HepG2 (cell line): Measurements from ENCODE around the gene ZNF91. TPM values are rescaled to one million over a fixed set of nuclear protein-coding genes. Genes with fewer than 3 reads are reported as not detected.

ENCODE experiments used
- ATAC-seq: fragments of 200-7000 bp; cut with Tn5 transposase; 3 replicates; pipeline ENCODE4 v1.9.1; 2020; ENCODE audit warnings: mild to moderate bottlenecking, moderate library complexity
- BruUV-seq: library from RNA; stranded (reverse); fragments of 400-500 nt; replicated peaks from 2 replicates; lab custom pipeline; 2021; lab: Mats Ljungman, UMichigan
- CTCF ChIA-PET: fragments of 300-600 bp; formaldehyde crosslinking; extraction: SDS; loops from one replicate; lab custom pipeline; 2021; ENCODE audit warnings: low total read pairs, inconsistent platforms, low intra/inter-chr PET ratio; lab: Yijun Ruan, JAX
- POLR2A ChIA-PET: fragments of 350-600 bp; sonication (Branson Sonifier 250); formaldehyde crosslinking; loops from one replicate; lab custom pipeline; 2020; ENCODE audit warnings: antibody characterized with exemption, inconsistent platforms; lab: Yijun Ruan, JAX
- DNase-seq: peaks from one replicate; pipeline ENCODE4 v3.0.0-alpha.2; 2015; ENCODE audit warnings: low spot score
- FAIRE-seq: peaks from 3 replicates; lab custom pipeline; 2011; peaks lifted over from hg19 to GRCh38; lab: Jason Lieb, UNC
- H2AFZ ChIP-seq: one replicate; pipeline ENCODE4 v1.6.1; 2011; ENCODE audit warnings: low read length, inconsistent platforms
- H3K27ac ChIP-seq: fragments of 300-600 bp; 3 replicates; pipeline ENCODE4 v1.8.0; 2011; ENCODE audit warnings: mixed run types, mild to moderate bottlenecking, mixed read lengths, low read length, inconsistent platforms; ENCODE audit not compliant: insufficient read depth; ENCODE audit errors: extremely low read length
- H3K27me3 ChIP-seq, 2 experiments: fragments of 200-600 bp in 1 of 2; 2 replicates in 1 of 2; 3 replicates in 1 of 2; pipeline versions ENCODE4 v1.6.0 to v1.8.0; 2011; ENCODE audit warnings: low read length in 2 of 2, mild to moderate bottlenecking in 2 of 2, moderate library complexity in 2 of 2, inconsistent platforms in 1 of 2; ENCODE audit not compliant: insufficient read depth in 2 of 2, control insufficient read depth in 1 of 2
- H3K36me3 ChIP-seq, 2 experiments: fragments of 200-600 bp in 1 of 2; replicated peaks in 1 of 2; 2 replicates in 1 of 2; 3 replicates in 1 of 2; pipeline versions ENCODE4 v1.5.1 to v1.8.0; 2011; ENCODE audit warnings: low read length in 2 of 2, inconsistent platforms in 1 of 2; ENCODE audit not compliant: insufficient read depth in 2 of 2, control insufficient read depth in 1 of 2
- H3K4me1 ChIP-seq: 2 replicates; pipeline ENCODE4 v1.5.1; 2012; ENCODE audit warnings: low read length, inconsistent platforms; ENCODE audit not compliant: insufficient read depth
- H3K4me2 ChIP-seq: 2 replicates; pipeline ENCODE4 v1.6.0; 2011; ENCODE audit warnings: low read depth, low read length, inconsistent platforms
- H3K4me3 ChIP-seq, 3 experiments: fragments of 200-600 bp in 1 of 3; sonication (generic), shearing (Covaris generic) in 1 of 3; replicated peaks in 1 of 3; 2 replicates each; pipeline ENCODE4 v1.5.1; 2011 to 2016; ENCODE audit warnings: low read length in 3 of 3, inconsistent platforms in 2 of 3, low read depth in 2 of 3, mild to moderate bottlenecking in 2 of 3, control low read depth in 1 of 3, mixed read lengths in 1 of 3; ENCODE audit not compliant: insufficient read depth in 1 of 3
- H3K79me2 ChIP-seq: one replicate; pipeline ENCODE4 v1.6.1; 2011; ENCODE audit warnings: low read length, inconsistent platforms; ENCODE audit not compliant: insufficient read depth
- H3K9ac ChIP-seq: 2 replicates; pipeline ENCODE4 v1.6.0; 2011; ENCODE audit warnings: mild to moderate bottlenecking, low read depth, low read length, inconsistent platforms; ENCODE audit not compliant: insufficient read depth
- H3K9me3 ChIP-seq: 2 replicates; pipeline ENCODE4 v1.5.1; 2012; ENCODE audit warnings: mild to moderate bottlenecking, low read length
- H4K20me1 ChIP-seq: 2 replicates; pipeline ENCODE4 v1.6.0; 2011; ENCODE audit warnings: inconsistent platforms, mild to moderate bottlenecking, low read length, moderate library complexity; ENCODE audit not compliant: insufficient read depth
- CCAR2 ChIP-seq: fragments of 200-400 bp; formaldehyde crosslinking; optimal IDR thresholded peaks from 2 replicates; pipeline ENCODE3; 2018; ENCODE audit warnings: low read depth, mild to moderate bottlenecking, low read length, moderate library complexity
- ISL2 ChIP-seq: sonication (generic); formaldehyde crosslinking; IDR thresholded peaks from 2 replicates; pipeline ENCODE4 v1.5.0; 2020; ENCODE audit warnings: missing genetic modification reagents
- KDM5B ChIP-seq: sonication (generic); formaldehyde crosslinking; IDR thresholded peaks from 2 replicates; pipeline ENCODE4 v1.4.0; 2020; ENCODE audit warnings: missing genetic modification reagents, mild to moderate bottlenecking, borderline replicate concordance
- MAFK ChIP-seq, 2 experiments: IDR thresholded peaks in 1 of 2; conservative IDR thresholded peaks in 1 of 2; 2 replicates each; pipeline ENCODE4 v1.6.1; 2011; ENCODE audit warnings: improper control_type of control experiment in 2 of 2, low read length in 2 of 2
- MEIS1 ChIP-seq: sonication (generic); formaldehyde crosslinking; IDR thresholded peaks from 2 replicates; pipeline ENCODE4 v1.9.0; 2021; ENCODE audit warnings: mild to moderate bottlenecking, missing genetic modification reagents, moderate library complexity, borderline replicate concordance
- NKX3-1 ChIP-seq: sonication (generic); formaldehyde crosslinking; IDR thresholded peaks from 2 replicates; pipeline ENCODE4 v1.5.0; 2020; ENCODE audit warnings: missing genetic modification reagents
- SOX5 ChIP-seq: IDR thresholded peaks from 2 replicates; pipeline ENCODE4 v1.6.1; 2016; ENCODE audit warnings: borderline replicate concordance
- TBX2 ChIP-seq: sonication (generic); formaldehyde crosslinking; IDR thresholded peaks from 2 replicates; pipeline ENCODE4 v1.5.0; 2020; ENCODE audit warnings: missing genetic modification reagents, mild to moderate bottlenecking, borderline replicate concordance
- TFDP1 ChIP-seq: IDR thresholded peaks from 2 replicates; pipeline ENCODE4 v1.6.1; 2016; ENCODE audit warnings: missing compliant biosample characterization, missing genetic modification reagents, borderline replicate concordance
- TP53 ChIP-seq: sonication (generic); formaldehyde crosslinking; conservative IDR thresholded peaks from 2 replicates; pipeline ENCODE4 v1.4.0; 2020; ENCODE audit warnings: missing genetic modification reagents
- ZFP90 ChIP-seq: sonication (generic); formaldehyde crosslinking; IDR thresholded peaks from 2 replicates; pipeline ENCODE4 v1.8.0; 2022; ENCODE audit warnings: missing genetic modification reagents, mild to moderate bottlenecking, inconsistent platforms, borderline replicate concordance
- ZNF569 ChIP-seq: sonication (generic); formaldehyde crosslinking; IDR thresholded peaks from 2 replicates; pipeline ENCODE4 v1.5.0; 2020; ENCODE audit warnings: mild to moderate bottlenecking, missing genetic modification reagents, moderate library complexity, borderline replicate concordance
- WGBS: methylation state at CpG from one replicate; pipeline ENCODE4 v1.1.6; 2017; ENCODE audit warnings: low lambda C conversion rate; 5-methylcytosine and 5-hydroxymethylcytosine counted together
- in situ Hi-C: cut with HindIII; loops from 2 replicates; pipeline ENCODE4 v1.10.0; 2017; ENCODE audit warnings: low pct_unique_long_range_greater_than_20kb; ENCODE audit not compliant: extremely low pct_ligation_motif_present
- intact Hi-C: fragments of 100-400 bp; cut with micrococcal nuclease; formaldehyde crosslinking; loops from one replicate; pipeline ENCODE4 v1.10.0; 2022; ENCODE audit not compliant: unreplicated experiment
- polyA plus RNA-seq, 8 experiments: library from polyadenylated mRNA; depleted of rRNA in 3 of 8; stranded (reverse) in 7 of 8; unstranded in 1 of 8; fragments of >200 nt; fragmentation: Illumina TruSeq in 4 of 8; extraction: Trizol in 4 of 8; gene quantifications; 2 replicates each; pipeline versions ENCODE4 v1.2.1 to v1.2.3, GENCODE V29; 2011 to 2016; ENCODE audit warnings: low read depth in 4 of 8, missing spikeins in 1 of 8, mixed read lengths in 1 of 8; ENCODE audit not compliant: insufficient read depth in 1 of 8
- total RNA-seq, 5 experiments: library from RNA; depleted of rRNA; stranded (reverse); fragments of >200 nt; fragmentation: Illumina TruSeq; extraction: Trizol; gene quantifications; 2 replicates each; pipeline ENCODE4 v1.2.3, GENCODE V29; 2016; ENCODE audit warnings: low read depth in 1 of 5
- TF ChIP-seq, protein P1 (sequence below): sonication (generic); formaldehyde crosslinking; IDR thresholded peaks from 2 replicates; pipeline ENCODE4 v1.4.0; 2020; ENCODE audit warnings: missing genetic modification reagents
- TF ChIP-seq, protein P2 (sequence below): sonication (generic); formaldehyde crosslinking; IDR thresholded peaks from 2 replicates; pipeline ENCODE4 v1.5.1; 2020; ENCODE audit warnings: missing genetic modification reagents, mild to moderate bottlenecking, borderline replicate concordance
- TF ChIP-seq, protein P3 (sequence below): IDR thresholded peaks from 2 replicates; pipeline ENCODE4 v1.6.1; 2018; ENCODE audit warnings: missing genetic modification reagents, mild to moderate bottlenecking, missing compliant biosample characterization

Gene ZNF91
- total and polyA plus RNA-seq, 2 of the 13 experiments (the other 11 are each of a cell fraction or from before 2014, with no cell fraction given) = 19.4 to 21.5 TPM

- TF ChIP-seq TP53 (CRISPR knock-in tag) (no peak), KDM5B (CRISPR knock-in tag) (no peak), SOX5 (CRISPR knock-in tag) (no peak), MAFK (conservative IDR thresholded peaks at IDR 0.05 in 1 of 2, IDR thresholded peaks at IDR 0.05 in 1 of 2; ENCODE audit: low read length in 2 of 2) (peak; percentile 97 to 98), TFDP1 (CRISPR knock-in tag) (no peak)
These were observed 9.4 kb upstream of the ZNF91 start (continued) for GRCh38 chr19:23404676-23405075.

DNA sequence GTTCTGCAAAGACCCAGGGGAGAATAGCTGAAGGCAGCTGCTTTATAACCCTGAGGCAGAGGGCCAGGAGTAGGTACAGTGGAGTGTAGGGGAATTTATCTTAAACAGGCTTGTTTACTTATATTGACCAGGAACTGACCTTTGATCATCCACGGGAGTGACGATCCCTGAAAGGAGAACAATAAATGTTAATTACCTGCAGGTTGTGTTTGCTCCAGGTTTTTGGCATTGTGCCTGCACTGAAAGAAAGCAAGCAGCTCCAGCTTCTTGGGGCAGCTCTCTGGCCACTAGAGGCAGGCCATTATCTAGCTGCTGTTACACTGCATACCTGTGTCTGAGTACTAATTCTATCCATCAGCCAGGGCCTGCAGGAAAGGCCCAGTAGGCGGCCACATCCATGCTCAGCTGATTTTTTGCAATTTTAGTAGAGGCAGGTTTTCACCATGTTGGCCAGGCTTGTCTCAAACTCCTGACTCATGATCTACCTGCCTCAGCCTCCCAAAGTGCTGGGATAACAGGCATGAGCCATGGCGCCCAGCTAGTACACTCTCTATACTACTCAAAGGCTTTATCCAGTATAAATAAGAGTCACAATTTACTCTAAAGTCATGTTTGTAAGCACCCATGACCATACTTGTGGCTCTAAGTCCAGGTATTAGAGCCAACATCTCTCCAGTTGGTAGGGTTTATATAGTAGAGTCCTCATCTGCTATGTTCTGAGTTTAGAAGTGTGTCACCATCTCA, 8.5 kb upstream of the ZNF91 start:
- 0% methylated on average over 2 of the region's 4 CpGs for WGBS
- no TSS peak for BruUV-seq
- POLR2A ChIA-PET = interaction anchor here (0.9 to 1.3 kb wide), 6 partner anchors 8 to 283 kb away, joined by 3 to 26 read pairs (median 4); partner anchors contain the start of genes ZNF675 and ZNF91
- no peaks in the 10 kb centered on the region for H3K79me2 ChIP-seq
- peak overlapping the region; percentile 34 for H3K27ac ChIP-seq
- DNase-seq = peak; percentile 87
- intact Hi-C loops (loop anchor here (1.0 kb wide), 1 partner anchor 8 kb away; the partner anchor contains the start of gene ZNF91), in situ Hi-C loops (no loop called here)
- no peaks in the 10 kb centered on the region for H4K20me1 ChIP-seq
- H3K27me3 ChIP-seq = no peaks in the 10 kb centered on the region
- ATAC-seq = peak; percentile 90
- H2AFZ ChIP-seq = no peak overlapping the region
- no peaks in the 10 kb centered on the region for H3K36me3 ChIP-seq
- H3K4me3 ChIP-seq = peak overlapping the region in 2 of 3 experiments; percentile 15 to 52; a peak in 4 of 6 replicates
- peaks cover 39% of the 10 kb centered on the region for H3K4me1 ChIP-seq
- FAIRE-seq = peak; percentile 26
- no peaks in the 10 kb centered on the region for H3K9me3 ChIP-seq
- peak overlapping the region; percentile 72 for H3K4me2 ChIP-seq
- CTCF ChIA-PET = no interaction called here
- no peak overlapping the region for H3K9ac ChIP-seq
- TF ChIP-seq ZNF569 (no peak), NKX3-1 (CRISPR knock-in tag) (no peak), ISL2 (CRISPR knock-in tag) (0 out of 2 replicates have a peak, but pooled peaks have one; percentile 30), TBX2 (CRISPR knock-in tag) (peak; percentile 82), MEIS1 (CRISPR knock-in tag) (no peak), ZFP90 (CRISPR knock-in tag) (no peak), CCAR2 (no peak)
- TF ChIP-seq, protein P1, sequence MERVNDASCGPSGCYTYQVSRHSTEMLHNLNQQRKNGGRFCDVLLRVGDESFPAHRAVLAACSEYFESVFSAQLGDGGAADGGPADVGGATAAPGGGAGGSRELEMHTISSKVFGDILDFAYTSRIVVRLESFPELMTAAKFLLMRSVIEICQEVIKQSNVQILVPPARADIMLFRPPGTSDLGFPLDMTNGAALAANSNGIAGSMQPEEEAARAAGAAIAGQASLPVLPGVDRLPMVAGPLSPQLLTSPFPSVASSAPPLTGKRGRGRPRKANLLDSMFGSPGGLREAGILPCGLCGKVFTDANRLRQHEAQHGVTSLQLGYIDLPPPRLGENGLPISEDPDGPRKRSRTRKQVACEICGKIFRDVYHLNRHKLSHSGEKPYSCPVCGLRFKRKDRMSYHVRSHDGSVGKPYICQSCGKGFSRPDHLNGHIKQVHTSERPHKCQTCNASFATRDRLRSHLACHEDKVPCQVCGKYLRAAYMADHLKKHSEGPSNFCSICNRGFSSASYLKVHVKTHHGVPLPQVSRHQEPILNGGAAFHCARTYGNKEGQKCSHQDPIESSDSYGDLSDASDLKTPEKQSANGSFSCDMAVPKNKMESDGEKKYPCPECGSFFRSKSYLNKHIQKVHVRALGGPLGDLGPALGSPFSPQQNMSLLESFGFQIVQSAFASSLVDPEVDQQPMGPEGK (CRISPR knock-in tag) = no peak
- TF ChIP-seq, protein P2, sequence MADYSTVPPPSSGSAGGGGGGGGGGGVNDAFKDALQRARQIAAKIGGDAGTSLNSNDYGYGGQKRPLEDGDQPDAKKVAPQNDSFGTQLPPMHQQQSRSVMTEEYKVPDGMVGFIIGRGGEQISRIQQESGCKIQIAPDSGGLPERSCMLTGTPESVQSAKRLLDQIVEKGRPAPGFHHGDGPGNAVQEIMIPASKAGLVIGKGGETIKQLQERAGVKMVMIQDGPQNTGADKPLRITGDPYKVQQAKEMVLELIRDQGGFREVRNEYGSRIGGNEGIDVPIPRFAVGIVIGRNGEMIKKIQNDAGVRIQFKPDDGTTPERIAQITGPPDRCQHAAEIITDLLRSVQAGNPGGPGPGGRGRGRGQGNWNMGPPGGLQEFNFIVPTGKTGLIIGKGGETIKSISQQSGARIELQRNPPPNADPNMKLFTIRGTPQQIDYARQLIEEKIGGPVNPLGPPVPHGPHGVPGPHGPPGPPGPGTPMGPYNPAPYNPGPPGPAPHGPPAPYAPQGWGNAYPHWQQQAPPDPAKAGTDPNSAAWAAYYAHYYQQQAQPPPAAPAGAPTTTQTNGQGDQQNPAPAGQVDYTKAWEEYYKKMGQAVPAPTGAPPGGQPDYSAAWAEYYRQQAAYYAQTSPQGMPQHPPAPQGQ (CRISPR knock-in tag) = no peak
- TF ChIP-seq, protein P3, sequence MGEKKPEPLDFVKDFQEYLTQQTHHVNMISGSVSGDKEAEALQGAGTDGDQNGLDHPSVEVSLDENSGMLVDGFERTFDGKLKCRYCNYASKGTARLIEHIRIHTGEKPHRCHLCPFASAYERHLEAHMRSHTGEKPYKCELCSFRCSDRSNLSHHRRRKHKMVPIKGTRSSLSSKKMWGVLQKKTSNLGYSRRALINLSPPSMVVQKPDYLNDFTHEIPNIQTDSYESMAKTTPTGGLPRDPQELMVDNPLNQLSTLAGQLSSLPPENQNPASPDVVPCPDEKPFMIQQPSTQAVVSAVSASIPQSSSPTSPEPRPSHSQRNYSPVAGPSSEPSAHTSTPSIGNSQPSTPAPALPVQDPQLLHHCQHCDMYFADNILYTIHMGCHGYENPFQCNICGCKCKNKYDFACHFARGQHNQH (CRISPR knock-in tag) = 0 out of 2 replicates have a peak, but pooled peaks have one; percentile 46
